A549 (cell line): ENCODE data around the gene PRKD1. TPM values are rescaled to one million over a fixed set of nuclear protein-coding genes. Genes with fewer than 3 reads are reported as not detected.

Source experiments
- ATAC-seq, 2 experiments: fragments of 200-7000 bp in 1 of 2; fragments of >200 bp in 1 of 2; cut with Nextera tagmentation in 1 of 2; cut with Tn5 transposase in 1 of 2; 3 replicates each; pipeline versions ENCODE4 v1.8.0 to v1.9.1; 2018 to 2020; ENCODE audit warnings: mild to moderate bottlenecking in 1 of 2, moderate library complexity in 1 of 2
- CTCF ChIA-PET: fragments of 300-600 bp; sonication (Branson Sonifier 250); formaldehyde crosslinking; extraction: SDS; loops from one replicate; lab custom pipeline; 2021; ENCODE audit warnings: antibody characterized with exemption, inconsistent platforms; lab: Yijun Ruan, JAX
- POLR2A ChIA-PET: fragments of 350-600 bp; formaldehyde crosslinking; extraction: SDS; loops from one replicate; lab custom pipeline; 2021; ENCODE audit warnings: antibody characterized with exemption, inconsistent platforms; lab: Yijun Ruan, JAX
- DNase-seq, 2 experiments: peaks; one replicate each; pipeline versions ENCODE4 v3.0.0 to v3.0.0-alpha.2; 2011 to 2016; ENCODE audit warnings: low read depth in 1 of 2, low spot score in 1 of 2
- FAIRE-seq: peaks from 2 replicates; lab custom pipeline; 2011; peaks lifted over from hg19 to GRCh38; lab: Jason Lieb, UNC
- H3K27ac ChIP-seq, 2 experiments: fragments of >200 bp; sonication (Bioruptor Twin); formaldehyde crosslinking; 3 replicates each; pipeline ENCODE4 v1.5.1; 2016 to 2017
- H3K4me1 ChIP-seq: fragments of >200 bp; sonication (Bioruptor Twin); formaldehyde crosslinking; 3 replicates; pipeline ENCODE4 v1.6.1; 2016
- H3K4me2 ChIP-seq: fragments of >200 bp; sonication (Bioruptor Twin); formaldehyde crosslinking; 3 replicates; pipeline ENCODE4 v1.6.1; 2016
- H3K4me3 ChIP-seq: fragments of >200 bp; sonication (Bioruptor Twin); formaldehyde crosslinking; 3 replicates; pipeline ENCODE4 v1.5.1; 2016
- H3K9me3 ChIP-seq: fragments of >200 bp; sonication (Bioruptor Twin); formaldehyde crosslinking; 3 replicates; pipeline ENCODE4 v1.6.1; 2016
- ESRRA ChIP-seq: fragments of 150-350 bp; IDR thresholded peaks from 2 replicates; pipeline ENCODE4 v1.6.1; 2014; ENCODE audit warnings: mild to moderate bottlenecking, low read length, borderline replicate concordance
- HDAC2 ChIP-seq: fragments of 200-600 bp; sonication (generic); IDR thresholded peaks from 2 replicates; pipeline ENCODE4 v1.6.1; 2016
- HEYL ChIP-seq: fragments of 250-450 bp; sonication (Bioruptor Pico); IDR thresholded peaks from 2 replicates; pipeline ENCODE4 v1.8.0; 2021; ENCODE audit warnings: mild to moderate bottlenecking, moderate library complexity
- HOXB13 ChIP-seq: fragments of 250-450 bp; sonication (Bioruptor Pico); IDR thresholded peaks from 2 replicates; pipeline ENCODE4 v1.5.0; 2020; ENCODE audit warnings: low read depth, mild to moderate bottlenecking, moderate library complexity
- JUNB ChIP-seq: fragments of >200 bp; sonication (Bioruptor Twin); formaldehyde crosslinking; IDR thresholded peaks from 2 replicates; pipeline ENCODE4 v1.6.1; 2016
- KDM1A ChIP-seq: fragments of 200-600 bp; sonication (generic); IDR thresholded peaks from 2 replicates; pipeline ENCODE4 v1.6.1; 2016; ENCODE audit warnings: low read depth, mild to moderate bottlenecking
- KDM5A ChIP-seq: fragments of 200-600 bp; sonication (generic); IDR thresholded peaks from 2 replicates; pipeline ENCODE4 v1.6.1; 2016; ENCODE audit warnings: antibody characterized with exemption, mild to moderate bottlenecking
- MAFK ChIP-seq: fragments of 450-650 bp; IDR thresholded peaks from 2 replicates; pipeline ENCODE4 v1.6.1; 2014; ENCODE audit not compliant: partially characterized antibody
- MAZ ChIP-seq: fragments of 150-350 bp; IDR thresholded peaks from 2 replicates; pipeline ENCODE4 v1.6.1; 2014; ENCODE audit warnings: antibody characterized with exemption, low read depth, low read length, borderline replicate concordance
- PHF8 ChIP-seq: fragments of 200-600 bp; sonication (generic); IDR thresholded peaks from 2 replicates; pipeline ENCODE4 v1.6.1; 2016; ENCODE audit warnings: low read depth, mild to moderate bottlenecking, antibody characterized with exemption, moderate library complexity, borderline replicate concordance
- POLR2A ChIP-seq: IDR thresholded peaks from 2 replicates; pipeline ENCODE4 v1.6.1; 2012; ENCODE audit warnings: mild to moderate bottlenecking, low read length
- RAD21 ChIP-seq, 2 experiments: fragments of >200 bp in 1 of 2; sonication (Bioruptor Twin) in 1 of 2; formaldehyde crosslinking in 1 of 2; IDR thresholded peaks in 1 of 2; conservative IDR thresholded peaks in 1 of 2; 2 replicates in 1 of 2; 3 replicates in 1 of 2; pipeline ENCODE4 v1.6.1; 2012 to 2018; ENCODE audit warnings: inconsistent platforms in 1 of 2
- RARB ChIP-seq: fragments of 250-450 bp; sonication (Bioruptor Pico); IDR thresholded peaks from 2 replicates; pipeline ENCODE4 v1.8.0; 2021; ENCODE audit warnings: mild to moderate bottlenecking, moderate library complexity
- SMC3 ChIP-seq: fragments of >200 bp; sonication (Bioruptor Twin); formaldehyde crosslinking; IDR thresholded peaks from 3 replicates; pipeline ENCODE4 v1.6.1; 2018; ENCODE audit warnings: inconsistent platforms
- WGBS: methylation state at CpG from one replicate; pipeline ENCODE4 v1.1.6; 2017; ENCODE audit errors: missing lambda C conversion rate; 5-methylcytosine and 5-hydroxymethylcytosine counted together
- polyA minus RNA-seq: library from RNA; depleted of rRNA, polyadenylated mRNA; stranded (reverse); fragments of >200 nt; gene quantifications from 2 replicates; pipeline ENCODE4 v1.2.3, GENCODE V29; 2011; rRNA and poly(A)+ RNA removed
- polyA plus RNA-seq, 4 experiments: library from polyadenylated mRNA; depleted of rRNA in 3 of 4; stranded (reverse); fragments of >200 nt; fragmentation: RNase III in 1 of 4; extraction: RNeasy Plus Mini Kit Qiagen cat#74134 plus additional on column Dnase treatment in 1 of 4; gene quantifications; 2 replicates in 3 of 4; 3 replicates in 1 of 4; pipeline ENCODE4 v1.2.3, GENCODE V29; 2011 to 2017
- TF ChIP-seq, protein P1 (sequence below): fragments of 200-600 bp; sonication (generic); IDR thresholded peaks from 2 replicates; pipeline ENCODE4 v1.6.1; 2016; ENCODE audit warnings: antibody characterized with exemption, mild to moderate bottlenecking, moderate library complexity
- TF ChIP-seq, protein P2 (sequence below): fragments of 250-450 bp; sonication (Bioruptor Pico); IDR thresholded peaks from 2 replicates; pipeline ENCODE4 v1.5.0; 2020; ENCODE audit warnings: low read depth, mild to moderate bottlenecking, moderate library complexity

Gene PRKD1
- polyA plus RNA-seq (2011; rRNA removed) (7.6 and 7.8 TPM in 2 replicates), polyA plus RNA-seq (2017; fragmentation: RNase III; extraction: RNeasy Plus Mini Kit Qiagen cat#74134 plus additional on column Dnase treatment) (2.9 to 3.5 TPM (median 3.0 TPM) in 3 replicates), polyA minus RNA-seq (15.5 and 19.8 TPM in 2 replicates)
- polyA plus RNA-seq (2012; cell fraction: cytosol; rRNA removed) = 1.8 and 2.1 TPM in 2 replicates
- 1.9 and 2.5 TPM in 2 replicates for polyA plus RNA-seq (2012; cell fraction: nucleus; rRNA removed)

DNA sequence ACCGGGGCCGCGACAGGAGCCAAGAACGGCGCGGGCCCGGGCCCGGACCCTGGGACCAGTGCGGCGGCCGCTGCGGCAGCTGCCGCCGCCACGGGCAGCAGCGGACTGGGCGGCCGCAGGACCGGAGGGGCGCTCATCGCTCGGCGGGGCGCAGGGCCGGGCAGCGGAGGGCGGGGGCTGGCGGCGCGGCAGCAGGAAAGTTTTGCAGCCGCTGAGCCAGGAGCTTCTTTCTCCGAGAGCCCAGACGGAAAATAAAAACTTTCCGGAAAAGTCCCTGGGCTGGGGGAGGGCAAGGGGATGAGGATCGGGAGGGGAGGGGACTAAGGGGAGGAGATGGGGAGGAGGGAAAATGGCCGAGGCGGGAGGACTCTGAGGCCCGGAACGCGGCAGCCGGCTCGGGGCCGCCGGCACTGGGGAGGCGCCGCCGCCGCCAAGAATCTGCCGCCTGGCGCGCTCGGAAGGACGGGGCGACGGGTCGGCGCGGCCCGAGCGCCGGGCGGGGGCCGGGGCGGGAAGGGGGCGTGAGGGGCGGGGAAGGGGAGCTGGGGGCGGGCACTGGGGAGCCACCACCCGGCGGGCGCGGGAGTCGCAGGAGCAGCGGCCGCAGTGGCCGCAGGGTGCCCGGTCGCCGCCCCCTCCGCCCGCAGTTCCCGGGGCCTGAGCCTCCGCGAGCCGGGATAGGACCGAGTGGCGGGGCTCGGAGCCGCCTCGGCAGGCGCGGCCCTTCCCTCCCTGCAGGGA, at the start of gene PRKD1:
Gene PRKD1 (minus strand): TSS at position 472 of the 741 bp plus-strand sequence.
- ATAC-seq = peak; percentile 87 to 91
- Histone ChIP-seq H3K4me2 (peak within 1 kb of the TSS; percentile 99), H3K4me3 (peak within 1 kb of the TSS; percentile 69), H3K4me1 (peaks cover 17% of the 10 kb centered on the region; the same call in 2 of the 3 replicates), H3K27ac (peak within 1 kb of the TSS; percentile 79 to 95), H3K9me3 (no peaks in the 10 kb centered on the region)
- 1% methylated on average over 15 of the region's 91 CpGs for WGBS
- POLR2A ChIA-PET = interaction anchor here (1.0 kb wide), 1 partner anchor 9 kb away, joined by 3 read pairs; no protein-coding TSS in a partner anchor
- no peak for FAIRE-seq
- DNase-seq = peak; percentile 65 to 66
- TF ChIP-seq POLR2A = 0 out of 2 replicates have a peak, but pooled peaks have one; percentile 15
- TF ChIP-seq PHF8 = 0 out of 2 replicates have a peak, but pooled peaks have one; percentile 10
- no peak for TF ChIP-seq MAFK
- TF ChIP-seq, protein P1, sequence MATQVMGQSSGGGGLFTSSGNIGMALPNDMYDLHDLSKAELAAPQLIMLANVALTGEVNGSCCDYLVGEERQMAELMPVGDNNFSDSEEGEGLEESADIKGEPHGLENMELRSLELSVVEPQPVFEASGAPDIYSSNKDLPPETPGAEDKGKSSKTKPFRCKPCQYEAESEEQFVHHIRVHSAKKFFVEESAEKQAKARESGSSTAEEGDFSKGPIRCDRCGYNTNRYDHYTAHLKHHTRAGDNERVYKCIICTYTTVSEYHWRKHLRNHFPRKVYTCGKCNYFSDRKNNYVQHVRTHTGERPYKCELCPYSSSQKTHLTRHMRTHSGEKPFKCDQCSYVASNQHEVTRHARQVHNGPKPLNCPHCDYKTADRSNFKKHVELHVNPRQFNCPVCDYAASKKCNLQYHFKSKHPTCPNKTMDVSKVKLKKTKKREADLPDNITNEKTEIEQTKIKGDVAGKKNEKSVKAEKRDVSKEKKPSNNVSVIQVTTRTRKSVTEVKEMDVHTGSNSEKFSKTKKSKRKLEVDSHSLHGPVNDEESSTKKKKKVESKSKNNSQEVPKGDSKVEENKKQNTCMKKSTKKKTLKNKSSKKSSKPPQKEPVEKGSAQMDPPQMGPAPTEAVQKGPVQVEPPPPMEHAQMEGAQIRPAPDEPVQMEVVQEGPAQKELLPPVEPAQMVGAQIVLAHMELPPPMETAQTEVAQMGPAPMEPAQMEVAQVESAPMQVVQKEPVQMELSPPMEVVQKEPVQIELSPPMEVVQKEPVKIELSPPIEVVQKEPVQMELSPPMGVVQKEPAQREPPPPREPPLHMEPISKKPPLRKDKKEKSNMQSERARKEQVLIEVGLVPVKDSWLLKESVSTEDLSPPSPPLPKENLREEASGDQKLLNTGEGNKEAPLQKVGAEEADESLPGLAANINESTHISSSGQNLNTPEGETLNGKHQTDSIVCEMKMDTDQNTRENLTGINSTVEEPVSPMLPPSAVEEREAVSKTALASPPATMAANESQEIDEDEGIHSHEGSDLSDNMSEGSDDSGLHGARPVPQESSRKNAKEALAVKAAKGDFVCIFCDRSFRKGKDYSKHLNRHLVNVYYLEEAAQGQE = no peak
- TF ChIP-seq SMC3 = 0 out of 3 replicates have a peak, but pooled peaks have one; percentile 16
- CTCF ChIA-PET = interaction anchor here (0.6 to 1.7 kb wide), 4 partner anchors 13 to 286 kb away, joined by 3 to 4 read pairs (median 3); no protein-coding TSS in a partner anchor

DNA sequence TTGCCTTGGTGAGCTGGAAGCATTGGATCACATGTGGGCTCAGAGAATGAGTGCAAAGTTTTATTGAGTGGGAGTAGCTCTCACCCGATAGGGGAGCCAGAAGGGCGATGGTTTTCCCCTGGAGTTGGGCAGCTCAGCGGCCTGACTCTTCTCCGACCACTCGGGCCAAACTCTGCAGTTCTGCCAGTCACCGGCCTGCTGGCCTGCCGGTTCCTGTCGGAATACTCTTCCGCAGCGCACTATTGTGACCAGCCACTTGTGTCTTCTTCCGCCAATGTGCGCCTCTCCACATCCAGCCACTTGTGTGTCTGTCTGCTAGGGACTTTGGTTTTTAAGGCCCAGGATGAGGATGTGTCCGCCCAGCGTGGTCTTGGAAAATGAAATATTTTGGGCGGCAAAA, 43.5 kb upstream of the PRKD1 start:
- DNase-seq = no peak
- FAIRE-seq = no peak
- 75% methylated on average over 15 of the region's 15 CpGs for WGBS
- POLR2A ChIA-PET = no interaction called here
- Histone ChIP-seq H3K27ac (no peak overlapping the region), H3K4me1 (no peaks in the 10 kb centered on the region), H3K4me2 (no peak overlapping the region), H3K4me3 (no peak overlapping the region), H3K9me3 (no peaks in the 10 kb centered on the region)
- TF ChIP-seq HOXB13 (CRISPR knock-in tag) (no peak), RARB (CRISPR knock-in tag) (no peak), SMC3 (no peak), MAZ (no peak)
- ATAC-seq = no peak
- CTCF ChIA-PET = no interaction called here

DNA sequence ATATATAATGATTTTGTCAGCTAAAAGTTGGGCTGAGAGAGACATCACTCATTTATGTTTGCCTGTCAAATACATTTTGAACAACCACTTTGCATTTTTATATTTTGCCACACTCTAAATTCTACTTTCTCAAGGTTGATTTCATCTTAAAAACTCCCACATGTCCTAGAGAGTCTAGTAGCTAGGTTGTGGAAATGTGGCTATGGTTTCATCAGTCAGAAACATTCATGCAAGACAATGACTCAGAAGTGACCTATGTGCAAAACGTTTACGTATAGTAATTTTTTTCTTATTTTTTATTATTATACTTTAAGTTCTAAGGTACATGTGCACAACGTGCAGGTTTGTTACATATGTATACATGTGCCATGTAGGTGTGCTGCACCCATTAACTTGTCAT, 27.4 kb upstream of the PRKD1 start:
- ChIA-PET CTCF (no interaction called here), POLR2A (no interaction called here)
- Histone ChIP-seq H3K27ac (no peak overlapping the region), H3K4me3 (no peak overlapping the region), H3K4me1 (no peaks in the 10 kb centered on the region), H3K9me3 (no peaks in the 10 kb centered on the region), H3K4me2 (no peak overlapping the region)
- TF ChIP-seq HEYL (no peak), RAD21 (conservative IDR thresholded peaks at IDR 0.05 in 1 of 2, IDR thresholded peaks at IDR 0.05 in 1 of 2) (no peak), KDM1A (no peak), RARB (CRISPR knock-in tag) (no peak), ESRRA (no peak), JUNB (no peak), HDAC2 (no peak)
- ATAC-seq (no peak), DNase-seq (no peak), FAIRE-seq (no peak)
- WGBS = 24% methylated on average over 3 of the region's 3 CpGs

DNA sequence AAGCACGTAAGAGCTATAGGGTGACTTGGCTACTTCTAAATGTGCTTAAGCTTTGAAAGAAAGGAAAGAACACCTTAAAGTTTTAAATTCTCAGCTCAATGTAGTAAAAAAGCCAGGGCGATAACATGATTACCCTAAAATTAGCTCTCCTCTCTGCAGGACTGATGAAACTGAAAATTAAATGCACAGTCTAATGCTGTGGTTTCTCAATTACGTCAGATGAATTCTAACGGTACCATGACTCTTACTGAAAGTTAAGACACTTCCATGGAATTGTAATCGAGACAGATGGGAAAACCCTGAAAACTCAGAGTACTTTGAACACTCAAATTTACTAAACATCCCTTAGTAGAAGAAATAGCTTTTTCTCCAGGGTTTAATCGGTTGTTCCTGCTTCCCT, 25.9 kb upstream of the PRKD1 start:
- H3K4me1 ChIP-seq = no peaks in the 10 kb centered on the region
- 16% methylated on average over 6 of the region's 6 CpGs for WGBS
- peak overlapping the region; percentile 14; the same call in 2 of the 3 replicates for H3K4me2 ChIP-seq
- ChIA-PET CTCF (no interaction called here), POLR2A (no interaction called here)
- no peak for DNase-seq
- TF ChIP-seq, protein P2, sequence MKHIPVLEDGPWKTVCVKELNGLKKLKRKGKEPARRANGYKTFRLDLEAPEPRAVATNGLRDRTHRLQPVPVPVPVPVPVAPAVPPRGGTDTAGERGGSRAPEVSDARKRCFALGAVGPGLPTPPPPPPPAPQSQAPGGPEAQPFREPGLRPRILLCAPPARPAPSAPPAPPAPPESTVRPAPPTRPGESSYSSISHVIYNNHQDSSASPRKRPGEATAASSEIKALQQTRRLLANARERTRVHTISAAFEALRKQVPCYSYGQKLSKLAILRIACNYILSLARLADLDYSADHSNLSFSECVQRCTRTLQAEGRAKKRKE (CRISPR knock-in tag) = no peak
- TF ChIP-seq KDM5A = no peak
- no peak for ATAC-seq
- FAIRE-seq = no peak
- H3K9me3 ChIP-seq = no peaks in the 10 kb centered on the region
- H3K27ac ChIP-seq = no peak overlapping the region
- no peak overlapping the region for H3K4me3 ChIP-seq
